H9 (cell line): ENCODE results near the gene SORBS1. TPM values are rescaled to one million over a fixed set of nuclear protein-coding genes. Genes with fewer than 3 reads are reported as not detected.

ENCODE experiments used
- DNase-seq: peaks from one replicate; pipeline ENCODE4 v3.0.0-alpha.2; 2017
- H2AFZ ChIP-seq: one replicate; pipeline ENCODE4 v1.6.1; 2013; ENCODE audit warnings: mild to moderate bottlenecking, low read length, control low read depth, moderate library complexity
- H2AK5ac ChIP-seq: 2 replicates; pipeline ENCODE4 v1.6.1; 2013; ENCODE audit warnings: low read length, control low read depth, mixed read lengths; ENCODE audit not compliant: insufficient read length
- H2BK120ac ChIP-seq: one replicate; pipeline ENCODE4 v1.6.1; 2013; ENCODE audit warnings: low read depth, mild to moderate bottlenecking, low read length, control low read depth, inconsistent platforms; ENCODE audit not compliant: poor library complexity, severe bottlenecking
- H2BK12ac ChIP-seq: 2 replicates; pipeline ENCODE4 v1.6.1; 2013; ENCODE audit warnings: low read length, control low read depth, mixed read lengths, low read depth; ENCODE audit not compliant: insufficient read length
- H2BK15ac ChIP-seq: 2 replicates; pipeline ENCODE4 v1.6.1; 2013; ENCODE audit warnings: low read depth, low read length, control low read depth
- H2BK20ac ChIP-seq: one replicate; pipeline ENCODE4 v1.6.1; 2013; ENCODE audit warnings: low read depth, mild to moderate bottlenecking, low read length, control low read depth, inconsistent platforms; ENCODE audit not compliant: poor library complexity, severe bottlenecking
- H2BK5ac ChIP-seq: 2 replicates; pipeline ENCODE4 v1.6.1; 2013; ENCODE audit warnings: low read length, control low read depth, mixed read lengths; ENCODE audit not compliant: insufficient read length
- H3K14ac ChIP-seq: 2 replicates; pipeline ENCODE4 v1.6.1; 2013; ENCODE audit warnings: low read length, control low read depth; ENCODE audit not compliant: insufficient read depth
- H3K18ac ChIP-seq: 2 replicates; pipeline ENCODE4 v1.6.1; 2013; ENCODE audit warnings: low read depth, mild to moderate bottlenecking, mixed read lengths, low read length, control low read depth; ENCODE audit not compliant: insufficient read length
- H3K23ac ChIP-seq: 2 replicates; pipeline ENCODE4 v1.6.1; 2013; ENCODE audit warnings: low read length, control low read depth, mixed read lengths, low read depth; ENCODE audit not compliant: insufficient read length
- H3K23me2 ChIP-seq: 2 replicates; pipeline ENCODE4 v1.6.1; 2013; ENCODE audit warnings: low read depth, mild to moderate bottlenecking, mixed read lengths, low read length, control low read depth; ENCODE audit not compliant: insufficient read length, poor library complexity, severe bottlenecking
- H3K27ac ChIP-seq: 2 replicates; pipeline ENCODE4 v1.5.1; 2013; ENCODE audit warnings: low read length, control low read depth, mixed read lengths, low read depth; ENCODE audit not compliant: insufficient read length
- H3K27me3 ChIP-seq: 2 replicates; pipeline ENCODE4 v1.6.1; 2013; ENCODE audit warnings: low read length, control low read depth, inconsistent platforms; ENCODE audit not compliant: insufficient read depth
- H3K4ac ChIP-seq: 2 replicates; pipeline ENCODE4 v1.6.1; 2013; ENCODE audit warnings: low read depth, mild to moderate bottlenecking, control low read depth, inconsistent platforms, low read length, moderate library complexity
- H3K4me1 ChIP-seq: 2 replicates; pipeline ENCODE4 v1.6.1; 2013; ENCODE audit warnings: low read length, control low read depth, inconsistent platforms; ENCODE audit not compliant: insufficient read depth
- H3K4me2 ChIP-seq: 2 replicates; pipeline ENCODE4 v1.6.1; 2013; ENCODE audit warnings: low read length, control low read depth, mixed read lengths; ENCODE audit not compliant: insufficient read length, insufficient read depth
- H3K56ac ChIP-seq: 2 replicates; pipeline ENCODE4 v1.6.1; 2013; ENCODE audit warnings: low read depth, mild to moderate bottlenecking, mixed read lengths, low read length, control low read depth; ENCODE audit not compliant: insufficient read length
- H3K79me1 ChIP-seq: 2 replicates; pipeline ENCODE4 v1.6.1; 2013; ENCODE audit warnings: low read depth, mild to moderate bottlenecking, moderate library complexity, low read length, control low read depth, inconsistent platforms; ENCODE audit not compliant: insufficient read depth, poor library complexity, severe bottlenecking
- H3K79me2 ChIP-seq: 2 replicates; pipeline ENCODE4 v1.6.1; 2013; ENCODE audit warnings: low read length, control low read depth, inconsistent platforms; ENCODE audit not compliant: insufficient read depth
- H3K9ac ChIP-seq: 2 replicates; pipeline ENCODE4 v1.6.1; 2013; ENCODE audit warnings: low read length, control low read depth, mixed read lengths; ENCODE audit not compliant: insufficient read length; ENCODE audit errors: extremely low read depth
- H3K9me3 ChIP-seq: one replicate; pipeline ENCODE4 v1.6.1; 2013; ENCODE audit warnings: low read depth, low read length, inconsistent platforms; ENCODE audit not compliant: control insufficient read depth
- H3T11ph ChIP-seq: one replicate; pipeline ENCODE4 v1.6.1; 2013; ENCODE audit warnings: mild to moderate bottlenecking, low read length, control low read depth, inconsistent platforms
- H4K20me1 ChIP-seq: one replicate; pipeline ENCODE4 v1.6.1; 2013; ENCODE audit not compliant: control insufficient read depth, insufficient read length, insufficient read depth
- H4K5ac ChIP-seq: 2 replicates; pipeline ENCODE4 v1.6.1; 2013; ENCODE audit warnings: low read depth, mild to moderate bottlenecking, mixed read lengths, low read length, control low read depth; ENCODE audit not compliant: insufficient read length
- H4K8ac ChIP-seq: replicated peaks from 2 replicates; pipeline ENCODE4 v1.6.1; 2013; ENCODE audit warnings: low read length, control low read depth, mixed read lengths, low read depth; ENCODE audit not compliant: insufficient read length
- H4K91ac ChIP-seq: 2 replicates; pipeline ENCODE4 v1.6.1; 2013; ENCODE audit warnings: low read depth, mild to moderate bottlenecking, moderate library complexity, mixed read lengths, low read length, control low read depth; ENCODE audit not compliant: insufficient read length
- H3K27ac Mint-ChIP-seq, 3 experiments: 2 replicates in 2 of 3; 3 replicates in 1 of 3; pipeline ENCODE4 v1.8.0; 2020 to 2021; ENCODE audit warnings: mixed read lengths in 3 of 3, mild to moderate bottlenecking in 1 of 3, moderate library complexity in 1 of 3
- H3K27me3 Mint-ChIP-seq: 2 replicates; pipeline ENCODE4 v1.8.0; 2021; ENCODE audit warnings: low read depth, mild to moderate bottlenecking, moderate library complexity, mixed read lengths
- H3K36me3 Mint-ChIP-seq, 3 experiments: 2 replicates in 2 of 3; 3 replicates in 1 of 3; pipeline ENCODE4 v1.8.0; 2020 to 2021; ENCODE audit warnings: low read depth in 3 of 3, mixed read lengths in 3 of 3; ENCODE audit not compliant: insufficient read depth in 1 of 3
- H3K4me1 Mint-ChIP-seq, 2 experiments: 2 replicates each; pipeline ENCODE4 v1.8.0; 2020; ENCODE audit warnings: mixed read lengths in 2 of 2
- H3K4me3 Mint-ChIP-seq, 2 experiments: 2 replicates in 1 of 2; 3 replicates in 1 of 2; pipeline ENCODE4 v1.8.0; 2020 to 2021; ENCODE audit warnings: mild to moderate bottlenecking in 2 of 2, mixed read lengths in 2 of 2, moderate library complexity in 1 of 2
- H3K9me3 Mint-ChIP-seq, 2 experiments: 2 replicates in 1 of 2; 3 replicates in 1 of 2; pipeline ENCODE4 v1.8.0; 2020; ENCODE audit warnings: mild to moderate bottlenecking in 2 of 2, mixed read lengths in 2 of 2, moderate library complexity in 1 of 2
- CTCF ChIP-seq: fragments of 200-600 bp; sonication (generic); conservative IDR thresholded peaks from 3 replicates; pipeline ENCODE4 v1.8.0; 2021; ENCODE audit warnings: antibody characterized with exemption, mild to moderate bottlenecking
- WGBS: extraction: QIAGEN DNeasy Blood & Tissue Kit; methylation state at CpG from one replicate; pipeline ENCODE4 v1.1.7; 2013; ENCODE audit warnings: missing lambda C conversion rate, low lambda C conversion rate, mixed read lengths; ENCODE audit not compliant: insufficient read length; ENCODE audit errors: extremely low coverage; 5-methylcytosine and 5-hydroxymethylcytosine counted together
- total RNA-seq: library from RNA; stranded (reverse); gene quantifications from 2 replicates; pipeline ENCODE4 v1.2.1, GENCODE V29; 2021

The SORBS1 gene
- total RNA-seq, 1 experiment from 2014 or later, result 24.3 TPM

- H3K4ac ChIP-seq, result no peak overlapping the region
- H4K20me1 ChIP-seq, result no peaks in the 10 kb centered on the region
- H3K27ac ChIP-seq, result no peak overlapping the region
- no peak overlapping the region for H3K23ac ChIP-seq
- no peak overlapping the region for H2BK5ac ChIP-seq
- peak overlapping the region in 1 of 3 experiments; percentile 51; a peak in 1 of 7 replicates for H3K27ac Mint-ChIP-seq
- peaks cover 2% of the 10 kb centered on the region for H3K79me2 ChIP-seq
- H3K79me1 ChIP-seq, result no peaks in the 10 kb centered on the region
- H3K27me3 ChIP-seq, result no peaks in the 10 kb centered on the region
- no peak overlapping the region for H2AK5ac ChIP-seq
- no peak overlapping the region for H2BK15ac ChIP-seq
- no peak overlapping the region for H3K4me2 ChIP-seq
- WGBS, result no CpG with 5 or more reads among the region's 7 CpGs
- no peaks in the 10 kb centered on the region for H3K23me2 ChIP-seq
- H2BK120ac ChIP-seq, result no peak overlapping the region
- H3T11ph ChIP-seq, result no peak overlapping the region
- TF ChIP-seq CTCF, result no peak
- no peak overlapping the region for H2BK20ac ChIP-seq
- H3K56ac ChIP-seq, result no peak overlapping the region
- no peaks in the 10 kb centered on the region for H3K9me3 ChIP-seq
- no peak overlapping the region for H2BK12ac ChIP-seq
- H4K8ac ChIP-seq, result no peak overlapping the region
- H4K91ac ChIP-seq, result no peak overlapping the region
- no peaks in the 10 kb centered on the region for H3K9me3 Mint-ChIP-seq
- peaks cover 1% of the 10 kb centered on the region; the same call in 1 of the 2 replicates for H3K27me3 Mint-ChIP-seq
- peaks cover 21 to 23% of the 10 kb centered on the region in 2 experiments for H3K4me1 Mint-ChIP-seq
- peaks cover 8% of the 10 kb centered on the region for H3K4me1 ChIP-seq
- no peak overlapping the region for H3K9ac ChIP-seq
- no peak overlapping the region for H4K5ac ChIP-seq
- H3K4me3 Mint-ChIP-seq, result no peak overlapping the region
- H3K18ac ChIP-seq, result no peak overlapping the region
- H3K14ac ChIP-seq, result no peak overlapping the region
- no peak for DNase-seq
- H3K36me3 Mint-ChIP-seq, result no peaks in the 10 kb centered on the region
- H2AFZ ChIP-seq, result no peak overlapping the region
Measured at GRCh38 chr10:95526044-95526443, 35.1 kb downstream of the SORBS1 start.
